ENCODE measurements around the gene EML6.

EML6 gene

DNA sequence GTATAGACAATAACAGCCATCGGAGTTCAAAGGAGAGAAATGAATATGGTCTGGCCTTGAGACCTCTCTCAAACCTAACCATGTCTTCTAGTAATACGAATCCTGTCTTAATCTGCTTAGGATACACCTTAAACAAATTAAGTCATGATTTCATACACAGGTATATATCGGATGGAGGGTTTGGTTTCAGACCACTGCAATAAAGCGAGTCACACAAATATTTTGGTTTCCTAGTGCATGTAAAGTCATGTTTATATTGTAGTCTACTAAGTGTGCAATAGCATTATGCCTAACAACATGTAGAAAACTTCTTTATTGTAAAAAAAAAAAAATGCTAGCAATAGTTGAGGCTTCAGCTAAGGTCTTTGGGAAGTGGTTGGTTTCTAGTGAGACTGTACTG, 73.8 kb downstream of the EML6 start:
- no peaks in the 10 kb centered on the region for H3K9me3 ChIP-seq (ENCODE audit: control insufficient read depth in 2 of 2, low read length in 2 of 2)
- no peak overlapping the region for H3K27ac ChIP-seq (ENCODE audit: low read length)
- no peak overlapping the region for H3K9ac ChIP-seq (ENCODE audit: low read length in 2 of 2)
- H3K27me3 ChIP-seq (ENCODE audit: control insufficient read depth in 1 of 2, insufficient read depth in 2 of 2, low read length in 2 of 2) = no peaks in the 10 kb centered on the region
- no peak overlapping the region for H3K4me3 ChIP-seq (ENCODE audit: low read length in 2 of 2)
- no peaks in the 10 kb centered on the region for H3K4me1 ChIP-seq (ENCODE audit: control insufficient read depth, insufficient read depth, low read length)
- H3K36me3 ChIP-seq (ENCODE audit: control insufficient read depth in 2 of 2, insufficient read depth in 2 of 2, low read length in 2 of 2) = no peaks in the 10 kb centered on the region

DNA sequence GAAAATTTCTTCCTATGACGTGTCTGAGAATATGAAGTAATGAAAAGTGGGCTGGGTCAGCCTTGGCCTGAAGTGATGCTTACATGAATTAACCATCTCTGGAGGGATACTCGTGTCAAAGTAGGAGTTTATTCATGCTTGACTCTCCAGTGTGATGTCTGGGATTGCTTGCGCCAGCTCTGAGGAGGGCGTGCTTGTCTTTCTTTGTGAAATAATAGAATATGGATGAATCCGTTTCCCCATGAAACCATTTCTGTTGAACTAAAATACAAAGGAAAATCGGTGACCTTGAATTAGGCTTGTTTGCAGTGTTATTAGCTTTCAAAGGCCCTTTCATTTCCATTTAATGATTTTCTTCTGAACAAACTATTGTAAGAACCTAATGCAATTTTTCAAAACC, 77.9 kb downstream of the EML6 start:
- Histone ChIP-seq H3K9me3 (ENCODE audit: control insufficient read depth in 2 of 2, low read length in 2 of 2) (no peaks in the 10 kb centered on the region), H3K27me3 (ENCODE audit: control insufficient read depth in 1 of 2, insufficient read depth in 2 of 2, low read length in 2 of 2) (no peaks in the 10 kb centered on the region), H3K36me3 (ENCODE audit: control insufficient read depth in 2 of 2, insufficient read depth in 2 of 2, low read length in 2 of 2) (no peaks in the 10 kb centered on the region), H3K4me3 (ENCODE audit: low read length in 2 of 2) (no peak overlapping the region), H3K4me1 (ENCODE audit: control insufficient read depth, insufficient read depth, low read length) (no peaks in the 10 kb centered on the region), H3K27ac (ENCODE audit: low read length) (no peak overlapping the region), H3K9ac (ENCODE audit: low read length in 2 of 2) (no peak overlapping the region)

DNA sequence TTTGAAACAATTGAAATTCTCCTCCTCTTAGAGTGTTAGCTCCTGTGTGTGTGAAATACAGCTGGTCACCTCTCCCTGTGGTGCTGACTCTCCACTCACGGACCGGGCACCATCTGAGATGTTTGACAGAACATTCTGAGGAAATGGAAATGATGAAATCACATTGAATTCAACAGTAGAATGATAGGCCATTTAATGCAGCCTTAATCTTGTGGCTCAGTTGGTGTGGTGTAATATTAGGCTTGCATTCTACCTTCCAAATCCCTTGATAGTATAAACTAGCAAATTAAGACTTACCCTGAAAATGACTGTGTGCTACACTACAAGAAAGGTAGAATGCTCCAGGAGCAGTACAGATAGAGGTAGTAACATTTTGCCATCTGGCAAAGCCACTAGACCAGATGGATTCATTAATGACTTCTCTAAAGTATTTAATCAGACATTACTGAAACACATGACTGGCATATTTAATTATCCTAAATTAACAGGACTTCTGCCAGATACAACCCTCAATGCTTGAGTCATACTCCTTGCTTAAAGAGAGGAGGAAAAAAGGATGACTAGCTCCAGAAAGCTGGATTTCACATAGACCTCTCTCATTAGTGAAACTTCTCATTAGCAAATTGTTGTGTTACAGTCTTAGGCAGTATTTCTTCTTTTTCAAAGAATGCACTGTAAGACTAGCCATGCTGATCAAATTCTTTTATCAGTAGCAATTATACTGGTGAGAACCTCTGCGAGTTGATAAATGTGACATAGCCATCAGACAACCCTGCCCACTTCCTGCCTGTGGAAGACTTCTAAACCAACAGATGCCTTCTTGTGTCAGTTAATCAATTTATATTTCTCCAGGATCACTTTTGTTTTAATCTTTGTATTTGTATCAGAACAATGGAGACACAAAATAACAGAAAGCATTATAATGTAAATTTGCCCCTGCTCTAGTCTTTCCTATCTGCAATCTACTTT, 80.6 kb downstream of the EML6 start:
- H3K9ac ChIP-seq (ENCODE audit: low read length in 2 of 2) = no peak overlapping the region
- no peaks in the 10 kb centered on the region for H3K27me3 ChIP-seq (ENCODE audit: control insufficient read depth in 1 of 2, insufficient read depth in 2 of 2, low read length in 2 of 2)
- H3K27ac ChIP-seq (ENCODE audit: low read length) = no peak overlapping the region
- no peaks in the 10 kb centered on the region for H3K4me1 ChIP-seq (ENCODE audit: control insufficient read depth, insufficient read depth, low read length)
- H3K4me3 ChIP-seq (ENCODE audit: low read length in 2 of 2) = no peak overlapping the region
- no peaks in the 10 kb centered on the region for H3K36me3 ChIP-seq (ENCODE audit: control insufficient read depth in 2 of 2, insufficient read depth in 2 of 2, low read length in 2 of 2)
- H3K9me3 ChIP-seq (ENCODE audit: control insufficient read depth in 2 of 2, low read length in 2 of 2) = no peaks in the 10 kb centered on the region

DNA sequence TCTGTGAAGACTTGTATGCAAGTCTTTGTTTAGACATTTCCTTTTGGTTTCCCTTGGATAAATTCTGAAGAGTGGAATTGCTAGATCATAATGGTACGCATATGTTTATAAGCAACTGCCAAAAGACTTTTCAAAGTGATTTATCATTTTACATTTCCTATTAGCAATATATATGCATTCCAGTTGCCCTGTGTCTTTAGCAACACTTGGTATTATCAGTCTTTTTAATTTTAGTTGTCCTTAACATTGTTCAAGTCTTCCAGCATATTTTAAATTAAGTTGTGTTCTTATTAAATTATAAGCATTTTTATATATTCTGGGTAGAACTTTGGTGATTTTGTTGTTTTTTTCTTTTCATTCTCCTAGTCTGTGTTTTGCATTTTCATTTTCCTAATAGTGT, 81.8 kb downstream of the EML6 start:
- Histone ChIP-seq H3K9me3 (ENCODE audit: control insufficient read depth in 2 of 2, low read length in 2 of 2) (no peaks in the 10 kb centered on the region), H3K36me3 (ENCODE audit: control insufficient read depth in 2 of 2, insufficient read depth in 2 of 2, low read length in 2 of 2) (no peaks in the 10 kb centered on the region), H3K4me3 (ENCODE audit: low read length in 2 of 2) (no peak overlapping the region), H3K27ac (ENCODE audit: low read length) (no peak overlapping the region), H3K9ac (ENCODE audit: low read length in 2 of 2) (no peak overlapping the region), H3K27me3 (ENCODE audit: control insufficient read depth in 1 of 2, insufficient read depth in 2 of 2, low read length in 2 of 2) (no peaks in the 10 kb centered on the region), H3K4me1 (ENCODE audit: control insufficient read depth, insufficient read depth, low read length) (no peaks in the 10 kb centered on the region)

DNA sequence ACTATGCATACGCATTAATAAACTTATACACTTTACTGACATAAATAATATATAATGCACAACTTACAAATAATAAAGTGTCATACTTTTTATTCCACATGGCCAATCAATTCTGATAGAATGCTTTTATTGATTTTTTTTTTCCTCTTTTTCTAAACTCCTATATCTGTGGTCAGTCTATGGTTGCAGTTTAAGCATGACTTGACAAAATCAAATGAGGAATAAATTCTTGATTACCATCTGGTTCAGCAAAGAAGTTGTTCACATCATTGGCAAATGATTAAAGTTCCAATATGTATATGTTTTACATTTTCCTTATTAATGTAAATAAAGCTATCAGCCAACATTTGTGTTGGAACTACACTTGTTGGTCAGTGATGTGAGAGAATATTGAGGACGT, 83.5 kb downstream of the EML6 start:
- no peak overlapping the region for H3K4me3 ChIP-seq (ENCODE audit: low read length in 2 of 2)
- H3K27me3 ChIP-seq (ENCODE audit: control insufficient read depth in 1 of 2, insufficient read depth in 2 of 2, low read length in 2 of 2) = no peaks in the 10 kb centered on the region
- no peak overlapping the region for H3K9ac ChIP-seq (ENCODE audit: low read length in 2 of 2)
- H3K9me3 ChIP-seq (ENCODE audit: control insufficient read depth in 2 of 2, low read length in 2 of 2) = no peaks in the 10 kb centered on the region
- no peak overlapping the region for H3K27ac ChIP-seq (ENCODE audit: low read length)
- H3K4me1 ChIP-seq (ENCODE audit: control insufficient read depth, insufficient read depth, low read length) = no peaks in the 10 kb centered on the region
- H3K36me3 ChIP-seq (ENCODE audit: control insufficient read depth in 2 of 2, insufficient read depth in 2 of 2, low read length in 2 of 2) = no peaks in the 10 kb centered on the region

DNA sequence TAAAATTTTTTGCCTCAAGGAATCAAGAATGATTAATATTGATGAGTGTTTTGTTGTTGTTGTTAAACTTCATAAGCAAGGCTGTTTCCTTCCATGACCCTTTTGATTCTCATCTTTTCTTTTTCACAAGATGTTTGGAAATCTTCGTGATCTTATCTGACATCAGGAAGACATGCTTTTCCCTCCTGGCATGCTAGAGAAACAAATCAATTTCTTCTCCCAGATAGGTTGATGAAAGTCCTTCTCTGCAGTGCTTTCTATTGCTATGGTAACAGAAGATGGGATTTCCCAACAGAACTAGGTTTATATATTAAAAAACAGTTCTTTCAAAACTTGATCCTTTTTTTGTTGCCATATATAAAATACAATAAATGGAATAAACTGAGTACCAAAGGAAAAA, 85.2 kb downstream of the EML6 start:
- Histone ChIP-seq H3K27me3 (ENCODE audit: control insufficient read depth in 1 of 2, insufficient read depth in 2 of 2, low read length in 2 of 2) (no peaks in the 10 kb centered on the region), H3K9me3 (ENCODE audit: control insufficient read depth in 2 of 2, low read length in 2 of 2) (no peaks in the 10 kb centered on the region), H3K27ac (ENCODE audit: low read length) (no peak overlapping the region), H3K36me3 (ENCODE audit: control insufficient read depth in 2 of 2, insufficient read depth in 2 of 2, low read length in 2 of 2) (no peaks in the 10 kb centered on the region), H3K9ac (ENCODE audit: low read length in 2 of 2) (no peak overlapping the region), H3K4me1 (ENCODE audit: control insufficient read depth, insufficient read depth, low read length) (no peaks in the 10 kb centered on the region), H3K4me3 (ENCODE audit: low read length in 2 of 2) (no peak overlapping the region)

DNA sequence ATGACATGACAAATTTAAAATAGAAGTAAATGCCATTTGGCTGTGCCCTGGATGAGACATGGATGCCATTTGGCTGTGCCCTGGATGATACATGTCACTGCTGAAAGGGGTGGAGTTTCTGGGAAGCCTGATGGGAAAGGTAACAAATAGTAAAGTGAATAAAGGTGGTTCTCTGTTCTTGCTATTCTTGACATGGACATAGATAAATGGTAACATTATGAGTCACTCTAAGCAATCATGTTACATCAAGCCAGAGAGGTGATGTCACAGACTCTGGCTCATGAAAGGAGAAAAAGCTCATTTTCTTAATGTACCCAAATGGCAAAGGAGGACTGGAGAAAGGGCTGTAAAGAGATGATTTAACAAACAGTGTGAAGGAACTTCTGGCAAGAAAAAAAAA, 86.4 kb downstream of the EML6 start:
- Histone ChIP-seq H3K36me3 (ENCODE audit: control insufficient read depth in 2 of 2, insufficient read depth in 2 of 2, low read length in 2 of 2) (no peaks in the 10 kb centered on the region), H3K9ac (ENCODE audit: low read length in 2 of 2) (no peak overlapping the region), H3K9me3 (ENCODE audit: control insufficient read depth in 2 of 2, low read length in 2 of 2) (no peaks in the 10 kb centered on the region), H3K27ac (ENCODE audit: low read length) (no peak overlapping the region), H3K4me3 (ENCODE audit: low read length in 2 of 2) (no peak overlapping the region), H3K4me1 (ENCODE audit: control insufficient read depth, insufficient read depth, low read length) (no peaks in the 10 kb centered on the region), H3K27me3 (ENCODE audit: control insufficient read depth in 1 of 2, insufficient read depth in 2 of 2, low read length in 2 of 2) (no peaks in the 10 kb centered on the region)

DNA sequence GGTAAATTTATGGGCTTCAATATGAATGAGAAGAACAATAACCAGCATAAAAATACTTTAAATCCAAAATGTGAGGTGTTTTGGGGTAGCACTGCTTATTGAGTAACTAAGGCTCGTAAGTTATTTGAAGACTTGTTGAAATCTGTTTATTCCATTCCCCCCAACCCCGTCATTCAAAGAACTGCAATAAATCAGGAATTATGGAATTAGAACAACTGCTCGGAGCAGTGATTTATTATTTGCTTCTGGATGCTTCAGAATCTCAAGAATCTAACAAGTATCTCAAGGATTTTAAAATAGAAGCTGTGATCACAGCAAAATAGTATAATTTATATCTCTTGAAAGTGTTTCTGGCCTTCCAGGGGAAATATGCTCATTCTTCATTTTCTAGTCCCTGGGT, 86.8 kb downstream of the EML6 start:
- Histone ChIP-seq H3K4me3 (ENCODE audit: low read length in 2 of 2) (no peak overlapping the region), H3K9me3 (ENCODE audit: control insufficient read depth in 2 of 2, low read length in 2 of 2) (no peaks in the 10 kb centered on the region), H3K9ac (ENCODE audit: low read length in 2 of 2) (no peak overlapping the region), H3K27ac (ENCODE audit: low read length) (no peak overlapping the region), H3K4me1 (ENCODE audit: control insufficient read depth, insufficient read depth, low read length) (no peaks in the 10 kb centered on the region), H3K27me3 (ENCODE audit: control insufficient read depth in 1 of 2, insufficient read depth in 2 of 2, low read length in 2 of 2) (no peaks in the 10 kb centered on the region), H3K36me3 (ENCODE audit: control insufficient read depth in 2 of 2, insufficient read depth in 2 of 2, low read length in 2 of 2) (no peaks in the 10 kb centered on the region)

DNA sequence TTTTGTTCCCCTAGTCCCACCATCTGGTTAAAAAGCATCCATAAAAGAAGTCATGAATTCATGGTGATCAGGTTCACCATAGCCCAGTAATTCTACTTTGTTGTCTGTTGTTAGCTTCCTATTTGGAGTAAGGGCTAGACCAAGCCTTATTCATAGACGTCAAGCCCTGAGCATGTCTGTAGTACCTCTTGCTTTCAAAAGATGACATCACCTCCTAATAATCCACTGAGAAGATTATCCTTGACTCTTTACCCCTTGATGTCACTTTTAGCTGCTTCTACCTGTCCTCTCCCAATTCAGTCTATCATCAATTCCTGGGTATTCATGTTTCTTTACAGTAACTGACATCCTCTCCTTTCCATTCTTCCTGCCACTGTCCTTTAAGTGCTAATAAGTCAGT, 90.1 kb downstream of the EML6 start:
- Histone ChIP-seq H3K4me3 (ENCODE audit: low read length in 2 of 2) (no peak overlapping the region), H3K27me3 (ENCODE audit: control insufficient read depth in 1 of 2, insufficient read depth in 2 of 2, low read length in 2 of 2) (no peaks in the 10 kb centered on the region), H3K27ac (ENCODE audit: low read length) (no peak overlapping the region), H3K9ac (ENCODE audit: low read length in 2 of 2) (no peak overlapping the region), H3K36me3 (ENCODE audit: control insufficient read depth in 2 of 2, insufficient read depth in 2 of 2, low read length in 2 of 2) (no peaks in the 10 kb centered on the region), H3K9me3 (ENCODE audit: control insufficient read depth in 2 of 2, low read length in 2 of 2) (no peaks in the 10 kb centered on the region), H3K4me1 (ENCODE audit: control insufficient read depth, insufficient read depth, low read length) (no peaks in the 10 kb centered on the region)

DNA sequence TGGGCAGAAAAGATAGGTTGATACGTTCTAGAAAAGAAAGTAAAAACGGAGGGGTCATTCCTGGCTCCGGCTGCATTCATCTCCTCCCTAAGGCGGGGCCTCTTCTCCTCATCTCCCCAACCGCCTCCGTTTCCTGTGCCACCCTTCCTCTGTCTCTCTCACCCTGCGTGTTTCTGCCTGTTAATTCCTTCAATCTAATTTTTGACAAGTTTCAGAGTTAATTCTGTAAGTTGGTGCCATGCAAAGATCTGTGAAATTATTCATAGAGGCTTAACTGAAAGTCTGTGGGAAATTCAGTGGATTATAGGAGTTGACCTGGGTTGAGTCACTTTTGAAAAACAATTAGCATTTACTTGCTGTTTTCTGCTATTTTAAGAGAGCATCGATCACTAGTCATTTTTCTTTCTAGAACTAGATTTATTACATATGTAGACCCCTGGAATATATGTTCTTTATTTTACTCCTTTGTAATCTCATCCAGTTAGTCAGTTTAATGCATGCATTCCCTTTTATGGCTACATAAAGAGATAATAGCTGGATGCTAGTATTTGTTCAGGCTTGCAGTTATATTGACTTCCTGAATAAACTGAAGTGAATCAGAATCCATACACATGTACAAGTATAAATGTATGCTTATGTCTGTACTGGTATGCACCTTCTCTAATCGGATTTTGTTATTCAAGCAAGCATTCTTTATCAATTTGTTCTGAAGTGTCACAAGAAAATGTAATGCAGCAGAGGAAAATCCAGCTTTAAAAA, 91.1 kb downstream of the EML6 start:
- Histone ChIP-seq H3K4me3 (ENCODE audit: low read length in 2 of 2) (no peak overlapping the region), H3K9me3 (ENCODE audit: control insufficient read depth in 2 of 2, low read length in 2 of 2) (no peaks in the 10 kb centered on the region), H3K27ac (ENCODE audit: low read length) (no peak overlapping the region), H3K9ac (ENCODE audit: low read length in 2 of 2) (no peak overlapping the region), H3K27me3 (ENCODE audit: control insufficient read depth in 1 of 2, insufficient read depth in 2 of 2, low read length in 2 of 2) (no peaks in the 10 kb centered on the region), H3K4me1 (ENCODE audit: control insufficient read depth, insufficient read depth, low read length) (no peaks in the 10 kb centered on the region), H3K36me3 (ENCODE audit: control insufficient read depth in 2 of 2, insufficient read depth in 2 of 2, low read length in 2 of 2) (no peaks in the 10 kb centered on the region)

DNA sequence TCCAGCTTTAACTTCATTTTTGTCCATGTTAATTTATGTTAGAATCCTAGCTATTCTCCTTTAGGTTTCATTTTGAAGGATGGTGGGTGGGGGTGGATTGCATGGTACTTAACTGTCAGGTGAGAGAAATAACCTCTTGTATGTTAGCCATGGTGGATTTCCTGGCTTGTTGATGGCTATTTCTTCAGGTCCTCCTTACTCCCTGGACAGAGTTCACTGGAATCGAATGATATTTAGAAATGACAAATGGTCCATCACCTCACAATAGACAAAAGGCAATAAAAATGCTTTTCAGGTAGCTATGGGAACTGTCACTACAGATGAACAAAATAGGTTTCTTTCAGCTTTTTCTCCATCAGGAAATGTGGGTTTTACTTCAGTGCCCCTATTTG, 91.7 kb downstream of the EML6 start:
- Histone ChIP-seq H3K9ac (ENCODE audit: low read length in 2 of 2) (no peak overlapping the region), H3K4me1 (ENCODE audit: control insufficient read depth, insufficient read depth, low read length) (no peaks in the 10 kb centered on the region), H3K9me3 (ENCODE audit: control insufficient read depth in 2 of 2, low read length in 2 of 2) (no peaks in the 10 kb centered on the region), H3K36me3 (ENCODE audit: control insufficient read depth in 2 of 2, insufficient read depth in 2 of 2, low read length in 2 of 2) (no peaks in the 10 kb centered on the region), H3K27ac (ENCODE audit: low read length) (no peak overlapping the region), H3K4me3 (ENCODE audit: low read length in 2 of 2) (no peak overlapping the region), H3K27me3 (ENCODE audit: control insufficient read depth in 1 of 2, insufficient read depth in 2 of 2, low read length in 2 of 2) (no peaks in the 10 kb centered on the region)
